Sigmoid colon (tissue), 7 donors: ENCODE results near the gene FAM156B. TPM values are rescaled to one million over a fixed set of nuclear protein-coding genes. Genes with fewer than 3 reads are reported as not detected.
"Not testable (repeated sequence)": the region's sequence is repeated elsewhere in the genome, so short reads cannot be mapped to it uniquely, and the experiment has no call there.

Source experiments
- DNase-seq: peaks from one replicate; pipeline ENCODE4 v3.0.0-alpha.2; 2019
- H3K27ac ChIP-seq, 4 donors: fragments of 200-600 bp; sonication (generic); one replicate each; pipeline ENCODE4 v1.5.1; 2016 to 2019; ENCODE audit warnings: mild to moderate bottlenecking in 1 of 4
- H3K27me3 ChIP-seq, 3 donors: fragments of 200-600 bp; sonication (generic); one replicate each; pipeline ENCODE4 v1.5.1; 2019; ENCODE audit warnings: mild to moderate bottlenecking in 1 of 3
- H3K36me3 ChIP-seq, 4 donors: fragments of 200-600 bp; sonication (generic); one replicate each; pipeline ENCODE4 v1.5.1; 2016 to 2019
- H3K4me1 ChIP-seq, 4 donors: fragments of 200-600 bp; sonication (generic); one replicate each; pipeline ENCODE4 v1.5.1; 2017 to 2019
- H3K4me3 ChIP-seq, 4 donors: fragments of 200-600 bp; sonication (generic); one replicate each; pipeline ENCODE4 v1.5.1; 2017 to 2019; ENCODE audit warnings: mild to moderate bottlenecking in 2 of 4, moderate library complexity in 1 of 4
- H3K9me3 ChIP-seq, 4 donors: fragments of 200-600 bp in 3 of 4; sonication (generic) in 3 of 4; one replicate each; pipeline versions ENCODE4 v1.5.1 to v1.6.1; 2013 to 2019
- EP300 ChIP-seq, 4 donors: sonication (generic); formaldehyde crosslinking; IDR thresholded peaks; one replicate each; pipeline ENCODE4 v1.6.1; 2017; ENCODE audit warnings: antibody characterized with exemption in 4 of 4
- POLR2A ChIP-seq, 2 donors: fragments of 450-650 bp; IDR thresholded peaks; one replicate each; pipeline ENCODE4 v1.6.1; 2016; ENCODE audit warnings: antibody characterized with exemption in 2 of 2, mild to moderate bottlenecking in 2 of 2, moderate library complexity in 2 of 2
- POLR2AphosphoS5 ChIP-seq, 4 donors: sonication (generic); formaldehyde crosslinking; IDR thresholded peaks; one replicate each; pipeline ENCODE4 v1.6.1; 2017; ENCODE audit warnings: antibody characterized with exemption in 4 of 4
- WGBS, 2 donors: extraction: QIAGEN DNeasy Blood & Tissue Kit; methylation state at CpG; one replicate each; pipeline ENCODE4 v1.1.7; 2013; 5-methylcytosine and 5-hydroxymethylcytosine counted together
- intact Hi-C: fragments of 100-400 bp; cut with DNase I; formaldehyde crosslinking; loops from one replicate; pipeline ENCODE4 v1.15.1; 2023
- polyA plus RNA-seq, 3 donors: library from polyadenylated mRNA; stranded (reverse); fragments of 200-250 nt; gene quantifications; one replicate each; pipeline ENCODE4 v1.2.3, GENCODE V29; 2013
- total RNA-seq, 4 donors: library from RNA; depleted of rRNA; stranded (reverse); fragments of >200 nt; gene quantifications; one replicate each; pipeline ENCODE4 v1.1.0, GENCODE V29; 2016
- TF ChIP-seq, protein P1 (sequence below), 4 experiments: fragments of 450-650 bp in 3 of 4; fragments of 200-600 bp in 1 of 4; IDR thresholded peaks; one replicate each; pipeline ENCODE4 v1.5.1; 2016 to 2019; ENCODE audit warnings: antibody characterized with exemption in 4 of 4, mild to moderate bottlenecking in 3 of 4, moderate library complexity in 2 of 4
- donor health status: healthy with polysubstance abuse.
- donor health status: Bipolar disorder and iron deficiency.
- donor health status: healthy.

The FAM156B gene
- total and polyA plus RNA-seq, 7 donors: 4.2 to 27.1 (median 15.1) TPM

DNA sequence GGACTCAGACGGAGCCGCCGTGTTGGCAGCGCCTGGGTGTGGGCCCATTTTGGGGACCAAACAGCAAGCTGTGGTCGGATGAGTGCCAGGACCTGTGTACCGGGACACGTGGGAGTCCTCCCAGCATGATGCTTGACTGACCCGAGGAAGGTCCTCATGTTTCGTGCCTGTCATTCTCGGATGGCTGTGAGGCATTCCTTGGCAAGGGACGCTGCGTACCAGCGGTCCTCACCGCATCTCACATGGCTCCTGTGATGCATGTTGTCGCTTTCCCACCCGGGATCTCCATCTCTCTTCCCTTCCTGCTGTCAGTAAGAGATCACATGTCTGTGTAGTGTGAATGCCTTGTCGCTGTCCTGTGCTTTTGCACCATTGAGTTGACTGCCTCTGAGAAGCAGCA is 10.8 kb downstream of the FAM156B start:
- H3K9me3 ChIP-seq, DNase-seq, H3K4me3 ChIP-seq, H3K27ac ChIP-seq, H3K27me3 ChIP-seq, H3K36me3 ChIP-seq, intact Hi-C loops, H3K4me1 ChIP-seq: not testable (repeated sequence)
- WGBS, 2 donors: no CpG with 5 or more reads among the region's 17 CpGs

DNA sequence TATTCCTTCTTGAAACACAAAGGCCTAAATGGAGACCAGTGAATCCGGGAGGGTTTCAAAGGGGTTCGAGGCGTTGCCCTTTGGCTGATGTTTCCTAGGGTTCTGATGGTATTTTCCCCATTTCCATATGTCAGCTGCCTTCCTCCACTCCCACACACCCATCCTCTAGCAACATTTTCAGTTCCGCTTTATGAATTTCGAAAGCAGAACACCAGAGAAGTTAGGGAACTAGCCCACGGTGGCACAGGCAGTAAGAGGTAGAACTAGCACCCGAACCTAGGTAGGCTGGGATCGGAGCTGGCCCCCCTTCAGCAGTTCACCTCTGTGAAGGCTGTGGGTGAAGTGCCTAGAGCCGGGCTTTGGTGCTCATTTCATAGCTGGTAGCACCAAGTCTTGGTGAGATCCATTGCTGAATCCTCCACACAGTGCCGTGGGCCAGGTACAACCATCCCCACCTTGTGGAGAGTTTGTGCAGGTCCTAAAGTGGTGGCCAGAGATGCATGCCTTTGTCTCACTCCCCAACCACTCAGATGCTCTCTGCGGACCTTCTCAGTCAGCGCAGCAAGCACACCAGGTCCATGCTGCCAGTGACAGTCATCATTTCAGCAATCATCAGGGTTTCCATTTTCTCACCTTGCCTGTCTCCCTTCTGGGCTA is 12.3 kb downstream of the FAM156B start:
- WGBS, 2 donors: no CpG with 5 or more reads among the region's 12 CpGs
- not testable (repeated sequence) for DNase-seq

DNA sequence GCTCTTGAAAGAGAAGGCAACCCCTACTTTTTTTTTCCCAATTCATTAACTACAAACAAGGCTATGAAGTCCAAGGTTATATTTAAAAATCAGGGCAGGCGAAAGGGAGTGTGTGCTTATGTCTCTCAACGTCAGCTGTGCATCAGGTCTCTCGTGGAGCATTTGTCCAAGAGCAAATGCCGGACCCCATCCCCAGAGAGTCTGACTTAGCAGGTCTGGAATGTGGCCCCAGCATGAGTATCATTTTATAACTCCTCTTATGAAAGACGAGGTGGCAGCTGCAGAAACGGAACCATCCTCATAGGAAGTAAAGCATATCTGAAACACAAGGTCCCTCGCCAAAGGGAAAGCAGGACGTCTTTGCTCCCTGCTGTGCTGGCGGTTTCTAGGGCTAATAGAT is 16.6 kb downstream of the FAM156B start:
- H3K4me3 ChIP-seq, H3K36me3 ChIP-seq, H3K27me3 ChIP-seq, DNase-seq, H3K27ac ChIP-seq, intact Hi-C loops, H3K4me1 ChIP-seq, H3K9me3 ChIP-seq: not testable (repeated sequence)
- no CpG with 5 or more reads among the region's 9 CpGs for WGBS, 2 donors

More for the DNA sequence above, 12.3 kb downstream of the FAM156B start:
- H3K36me3 ChIP-seq, H3K27ac ChIP-seq, intact Hi-C loops, H3K4me3 ChIP-seq, H3K27me3 ChIP-seq, H3K9me3 ChIP-seq, H3K4me1 ChIP-seq: not testable (repeated sequence)

DNA sequence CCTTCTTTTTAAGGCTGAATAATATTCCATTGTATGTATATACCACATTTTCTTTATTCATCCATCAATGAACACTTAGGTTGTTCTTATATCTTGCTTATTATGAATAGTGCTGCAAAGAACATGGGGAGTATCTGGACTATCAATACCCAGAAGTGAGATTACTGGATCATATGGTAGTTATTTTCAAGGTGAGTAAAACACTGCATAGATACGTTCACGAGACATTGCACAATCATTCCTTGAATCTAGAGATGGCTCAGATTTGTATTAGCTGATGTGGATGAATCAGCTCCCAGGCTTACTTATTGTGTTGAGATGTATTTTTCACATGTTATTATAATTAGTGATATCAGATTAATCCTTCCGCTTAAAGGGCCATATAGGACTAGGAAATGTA is 17.6 kb downstream of the FAM156B start:
- H3K36me3 ChIP-seq, H3K27me3 ChIP-seq, intact Hi-C loops, H3K9me3 ChIP-seq, H3K4me1 ChIP-seq, H3K27ac ChIP-seq, DNase-seq, H3K4me3 ChIP-seq: not testable (repeated sequence)
- no CpG with 5 or more reads among the region's 3 CpGs for WGBS, 2 donors

DNA sequence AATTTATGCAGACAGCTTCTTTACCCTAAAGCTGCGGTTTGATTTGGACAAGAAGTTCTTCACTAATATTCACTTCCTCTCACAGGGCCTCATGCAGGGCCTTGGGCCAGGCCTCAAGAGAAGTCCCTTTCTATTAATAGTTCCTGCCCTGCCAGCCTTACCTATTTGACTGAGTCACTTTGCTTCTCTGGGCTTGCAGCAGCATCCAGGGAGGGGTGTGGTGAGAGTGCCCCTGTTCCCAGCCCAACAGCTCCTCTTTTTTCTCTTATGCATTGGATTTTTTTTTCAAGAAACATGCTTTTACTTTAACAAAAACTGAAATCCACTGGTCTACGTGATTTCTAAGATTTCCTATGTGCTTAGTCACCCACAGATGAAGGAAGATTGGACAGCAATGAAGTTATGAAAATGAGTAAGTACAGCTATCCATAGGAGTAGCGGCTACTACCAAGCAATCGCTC is 26.7 kb downstream of the FAM156B start:
- peak overlapping the region; percentile 45 to 64 (median 52) for H3K27ac ChIP-seq
- peak; percentile 70 for DNase-seq
- no peaks in the 10 kb centered on the region for H3K36me3 ChIP-seq
- intact Hi-C loops: no loop called here
- H3K9me3 ChIP-seq: no peaks in the 10 kb centered on the region
- TF ChIP-seq EP300 (IDR thresholded peaks at IDR 0.05) (no peak), POLR2A (IDR thresholded peaks at IDR 0.05) (no peak)
- WGBS, 2 donors: 58 to 74% methylated on average over 4 of the region's 4 CpGs
- H3K27me3 ChIP-seq: no peaks in the 10 kb centered on the region
- H3K4me1 ChIP-seq: peaks cover 0 to 19% (median 9%) of the 10 kb centered on the region in 4 donors
- no peak overlapping the region for H3K4me3 ChIP-seq

DNA sequence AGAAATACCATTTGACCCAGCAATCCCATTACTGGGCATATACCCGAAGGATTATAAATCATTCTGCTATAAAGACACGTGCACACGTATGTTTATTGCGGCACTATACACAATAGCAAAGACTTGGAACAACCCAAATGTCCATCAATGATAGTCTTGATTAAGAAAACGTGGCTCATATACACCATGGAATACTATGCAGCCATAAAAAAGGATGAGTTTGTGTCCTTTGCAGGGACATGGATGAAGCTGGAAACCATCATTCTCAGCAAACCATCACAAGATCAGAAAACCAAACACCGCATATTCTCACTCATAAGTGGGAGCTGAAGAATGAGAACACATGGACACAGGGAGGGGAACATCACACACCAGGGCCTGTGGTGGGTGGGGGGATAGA is 33.1 kb downstream of the FAM156B start:
- H3K27ac ChIP-seq, DNase-seq, intact Hi-C loops, H3K4me1 ChIP-seq, H3K27me3 ChIP-seq, H3K9me3 ChIP-seq, H3K4me3 ChIP-seq, H3K36me3 ChIP-seq: not testable (repeated sequence)
- 84 to 91% methylated on average over 6 of the region's 6 CpGs for WGBS, 2 donors

DNA sequence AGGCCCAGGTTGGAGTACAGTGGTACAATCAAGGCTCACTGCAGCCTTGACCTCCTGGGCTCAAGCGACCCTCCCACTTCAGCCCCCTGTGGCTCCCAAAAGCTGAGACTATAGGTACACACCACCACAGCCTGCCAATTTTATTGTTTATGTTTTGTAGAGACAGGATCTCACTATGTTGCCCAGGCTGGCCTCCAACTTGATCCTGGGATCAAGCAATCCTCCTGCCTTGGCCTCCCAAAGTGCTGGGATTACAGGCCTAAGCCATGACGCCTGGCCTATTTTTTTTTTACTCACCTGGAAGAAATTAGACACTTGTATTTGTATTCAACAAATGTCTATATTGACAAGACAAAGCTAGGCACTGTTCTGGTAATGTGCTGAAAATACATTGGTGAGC is 36.1 kb downstream of the FAM156B start:
- no peaks in the 10 kb centered on the region for H3K36me3 ChIP-seq
- peaks cover 0 to 4% (median 0%) of the 10 kb centered on the region in 3 donors for H3K27me3 ChIP-seq
- H3K27ac ChIP-seq: no peak overlapping the region
- no peak overlapping the region for H3K4me3 ChIP-seq
- DNase-seq: no peak
- intact Hi-C loops: no loop called here
- peaks cover 0 to 9% (median 0%) of the 10 kb centered on the region in 4 donors for H3K4me1 ChIP-seq
- TF ChIP-seq, protein P1, sequence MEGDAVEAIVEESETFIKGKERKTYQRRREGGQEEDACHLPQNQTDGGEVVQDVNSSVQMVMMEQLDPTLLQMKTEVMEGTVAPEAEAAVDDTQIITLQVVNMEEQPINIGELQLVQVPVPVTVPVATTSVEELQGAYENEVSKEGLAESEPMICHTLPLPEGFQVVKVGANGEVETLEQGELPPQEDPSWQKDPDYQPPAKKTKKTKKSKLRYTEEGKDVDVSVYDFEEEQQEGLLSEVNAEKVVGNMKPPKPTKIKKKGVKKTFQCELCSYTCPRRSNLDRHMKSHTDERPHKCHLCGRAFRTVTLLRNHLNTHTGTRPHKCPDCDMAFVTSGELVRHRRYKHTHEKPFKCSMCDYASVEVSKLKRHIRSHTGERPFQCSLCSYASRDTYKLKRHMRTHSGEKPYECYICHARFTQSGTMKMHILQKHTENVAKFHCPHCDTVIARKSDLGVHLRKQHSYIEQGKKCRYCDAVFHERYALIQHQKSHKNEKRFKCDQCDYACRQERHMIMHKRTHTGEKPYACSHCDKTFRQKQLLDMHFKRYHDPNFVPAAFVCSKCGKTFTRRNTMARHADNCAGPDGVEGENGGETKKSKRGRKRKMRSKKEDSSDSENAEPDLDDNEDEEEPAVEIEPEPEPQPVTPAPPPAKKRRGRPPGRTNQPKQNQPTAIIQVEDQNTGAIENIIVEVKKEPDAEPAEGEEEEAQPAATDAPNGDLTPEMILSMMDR (IDR thresholded peaks at IDR 0.05): no peak
- no peak for TF ChIP-seq POLR2AphosphoS5 (IDR thresholded peaks at IDR 0.05)
- TF ChIP-seq POLR2A (IDR thresholded peaks at IDR 0.05): no peak
- no peak for TF ChIP-seq EP300 (IDR thresholded peaks at IDR 0.05)
- WGBS, 2 donors: 94 to 98% methylated on average over 2 of the region's 2 CpGs
- H3K9me3 ChIP-seq: no peaks in the 10 kb centered on the region

DNA sequence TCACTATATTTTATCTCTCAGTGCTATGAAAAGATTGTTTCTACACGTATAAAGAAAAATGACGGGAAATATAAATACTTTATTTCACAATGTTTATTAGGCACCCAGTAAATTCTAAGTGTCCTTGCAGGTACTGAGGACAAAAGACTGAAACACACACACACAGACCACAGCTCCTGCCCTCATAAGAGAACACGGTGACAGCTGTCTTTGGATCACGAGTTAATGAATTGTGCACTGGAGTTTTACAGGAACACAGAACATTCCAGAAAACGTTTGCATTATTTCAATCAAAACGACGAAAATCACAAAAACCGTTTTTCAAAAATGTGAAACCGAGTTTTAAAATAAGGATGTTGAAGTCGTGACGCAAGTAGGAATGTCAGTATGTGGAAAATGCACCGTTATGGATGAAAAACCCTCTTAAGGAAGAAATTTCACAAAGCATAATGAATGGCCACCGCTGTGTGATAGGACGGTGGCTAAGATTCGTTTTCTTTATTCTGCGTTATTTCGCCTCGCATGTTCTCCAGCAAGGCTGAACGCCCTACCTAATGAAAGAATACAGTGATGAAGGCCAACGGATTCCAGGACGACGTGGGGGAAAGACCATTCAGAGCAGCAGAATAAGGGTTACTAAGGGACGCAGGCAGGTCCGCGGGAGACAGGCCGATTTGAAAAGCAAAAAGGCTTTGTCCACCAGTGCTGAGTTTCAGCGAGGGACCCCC is 37.0 kb downstream of the FAM156B start:
- H3K9me3 ChIP-seq: no peaks in the 10 kb centered on the region
- H3K27me3 ChIP-seq: peaks cover 0 to 4% (median 0%) of the 10 kb centered on the region in 3 donors
- peak overlapping the region; percentile 54 to 73 (median 61) for H3K4me3 ChIP-seq
- peak overlapping the region; percentile 88 to 97 (median 94) for H3K27ac ChIP-seq
- peaks cover 0 to 9% (median 0%) of the 10 kb centered on the region in 4 donors for H3K4me1 ChIP-seq
- TF ChIP-seq, protein P1 (IDR thresholded peaks at IDR 0.05): no peak
- TF ChIP-seq EP300 (IDR thresholded peaks at IDR 0.05) (no peak), POLR2A (IDR thresholded peaks at IDR 0.05) (no peak), POLR2AphosphoS5 (IDR thresholded peaks at IDR 0.05) (no peak)
- no peak for DNase-seq
- no peaks in the 10 kb centered on the region for H3K36me3 ChIP-seq
- intact Hi-C loops: no loop called here
- 2 to 5% methylated on average over 27 of the region's 27 CpGs for WGBS, 2 donors
